Lower leg skin (tissue), 3 donors: ENCODE data around the gene CDH26.

Experiments
- POLR2A ChIP-seq, 2 donors: fragments of 450-650 bp; IDR thresholded peaks; one replicate each; pipeline ENCODE4 v1.6.1; 2016 to 2017; ENCODE audit warnings: antibody characterized with exemption in 2 of 2, mild to moderate bottlenecking in 1 of 2, moderate library complexity in 1 of 2
- TF ChIP-seq, protein P1 (sequence below), 3 donors: fragments of 450-650 bp; IDR thresholded peaks; one replicate each; pipeline ENCODE4 v1.5.1; 2016; ENCODE audit warnings: antibody characterized with exemption in 3 of 3, mild to moderate bottlenecking in 3 of 3, moderate library complexity in 2 of 3

DNA sequence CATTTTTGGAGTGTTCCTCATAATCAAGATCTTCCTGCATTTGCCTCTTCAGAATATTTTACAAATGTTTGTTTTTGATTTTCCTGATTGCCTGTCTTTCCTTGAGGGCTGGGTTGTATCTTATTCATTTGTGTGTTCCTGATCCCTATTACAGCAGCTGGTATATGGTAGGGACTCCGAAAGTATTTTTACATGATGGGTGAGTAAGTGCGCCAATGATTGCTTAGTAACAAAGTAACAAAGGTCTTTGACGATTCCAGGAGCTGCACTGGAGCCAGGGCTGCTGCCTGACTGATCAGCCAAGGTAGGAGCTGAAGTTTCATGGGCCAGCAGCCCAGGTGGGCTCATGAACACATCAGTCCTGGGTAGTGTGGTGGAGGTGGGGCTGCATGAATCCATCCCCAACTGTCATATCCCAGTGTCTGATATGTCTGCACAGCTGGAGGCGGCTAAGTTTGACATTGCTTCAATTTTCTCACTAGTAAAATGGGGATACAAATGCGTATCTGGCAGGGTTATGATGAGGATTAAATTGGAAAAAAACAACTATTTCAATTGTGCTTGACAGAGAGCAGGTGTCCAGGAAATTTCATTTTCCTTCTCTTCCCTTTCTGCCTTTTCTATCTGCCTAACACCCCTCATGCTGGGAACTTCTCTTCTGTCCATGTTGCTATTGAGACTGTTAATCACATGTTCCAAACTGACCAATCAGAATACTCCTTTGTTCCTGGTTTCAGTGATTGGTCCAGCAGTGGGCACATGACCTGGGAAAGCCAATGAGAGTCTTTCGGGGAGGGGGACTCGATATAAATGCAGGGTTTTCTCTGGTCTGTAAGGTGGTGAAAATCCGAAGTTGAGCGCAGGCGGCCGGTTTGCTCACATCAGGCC lies 90.7 kb downstream of the CDH26 start:
- TF ChIP-seq POLR2A (IDR thresholded peaks at IDR 0.05): no peak
- TF ChIP-seq, protein P1, sequence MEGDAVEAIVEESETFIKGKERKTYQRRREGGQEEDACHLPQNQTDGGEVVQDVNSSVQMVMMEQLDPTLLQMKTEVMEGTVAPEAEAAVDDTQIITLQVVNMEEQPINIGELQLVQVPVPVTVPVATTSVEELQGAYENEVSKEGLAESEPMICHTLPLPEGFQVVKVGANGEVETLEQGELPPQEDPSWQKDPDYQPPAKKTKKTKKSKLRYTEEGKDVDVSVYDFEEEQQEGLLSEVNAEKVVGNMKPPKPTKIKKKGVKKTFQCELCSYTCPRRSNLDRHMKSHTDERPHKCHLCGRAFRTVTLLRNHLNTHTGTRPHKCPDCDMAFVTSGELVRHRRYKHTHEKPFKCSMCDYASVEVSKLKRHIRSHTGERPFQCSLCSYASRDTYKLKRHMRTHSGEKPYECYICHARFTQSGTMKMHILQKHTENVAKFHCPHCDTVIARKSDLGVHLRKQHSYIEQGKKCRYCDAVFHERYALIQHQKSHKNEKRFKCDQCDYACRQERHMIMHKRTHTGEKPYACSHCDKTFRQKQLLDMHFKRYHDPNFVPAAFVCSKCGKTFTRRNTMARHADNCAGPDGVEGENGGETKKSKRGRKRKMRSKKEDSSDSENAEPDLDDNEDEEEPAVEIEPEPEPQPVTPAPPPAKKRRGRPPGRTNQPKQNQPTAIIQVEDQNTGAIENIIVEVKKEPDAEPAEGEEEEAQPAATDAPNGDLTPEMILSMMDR (IDR thresholded peaks at IDR 0.05): no peak
